ENCODE data around the gene BUD23.

DNA sequence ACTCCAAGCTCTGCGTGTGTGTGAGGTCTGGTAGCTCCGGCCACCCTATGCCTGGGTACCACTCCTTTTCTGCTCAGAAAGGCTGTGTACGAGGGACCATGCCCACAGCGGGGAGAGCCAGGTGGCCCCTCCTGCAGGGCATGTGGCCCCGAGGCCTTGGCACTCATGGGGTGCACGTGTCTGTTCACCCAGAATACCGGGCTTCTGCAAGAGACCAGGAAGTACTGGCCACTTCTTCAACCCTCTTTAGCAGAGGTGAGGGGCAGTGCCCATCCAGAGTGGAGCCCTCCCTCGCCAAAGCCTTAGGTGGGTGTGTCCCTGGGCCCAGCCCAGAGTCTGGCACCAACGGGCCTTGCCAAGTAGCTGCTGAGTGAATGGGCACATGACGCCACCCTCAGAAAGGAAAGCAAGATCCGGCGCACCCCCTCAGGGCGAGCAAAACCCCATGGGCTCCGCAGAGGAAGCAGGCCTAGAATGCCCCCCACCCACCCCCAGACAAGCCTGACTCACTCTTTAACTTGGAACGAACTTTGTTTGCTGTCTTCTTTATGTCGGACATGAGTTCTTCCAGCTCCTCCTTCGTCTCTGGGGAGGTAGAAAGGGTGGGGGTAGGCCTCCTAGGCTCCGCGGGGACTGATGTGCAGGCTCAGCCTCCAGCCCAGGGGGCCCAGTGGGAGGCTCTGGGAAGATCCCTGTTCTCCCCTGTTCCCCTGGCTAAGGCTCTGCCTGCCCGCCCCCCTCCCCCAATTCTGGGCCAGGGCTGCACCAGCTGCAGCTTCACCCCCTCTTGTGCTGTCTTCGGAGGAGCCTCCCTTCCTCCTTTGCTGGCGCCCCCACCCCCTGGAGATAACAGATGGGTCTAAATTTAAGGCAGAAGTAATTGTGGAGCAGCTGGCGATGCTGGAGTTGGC, 21.5 kb downstream of the BUD23 start:
- TF ChIP-seq, protein P1, sequence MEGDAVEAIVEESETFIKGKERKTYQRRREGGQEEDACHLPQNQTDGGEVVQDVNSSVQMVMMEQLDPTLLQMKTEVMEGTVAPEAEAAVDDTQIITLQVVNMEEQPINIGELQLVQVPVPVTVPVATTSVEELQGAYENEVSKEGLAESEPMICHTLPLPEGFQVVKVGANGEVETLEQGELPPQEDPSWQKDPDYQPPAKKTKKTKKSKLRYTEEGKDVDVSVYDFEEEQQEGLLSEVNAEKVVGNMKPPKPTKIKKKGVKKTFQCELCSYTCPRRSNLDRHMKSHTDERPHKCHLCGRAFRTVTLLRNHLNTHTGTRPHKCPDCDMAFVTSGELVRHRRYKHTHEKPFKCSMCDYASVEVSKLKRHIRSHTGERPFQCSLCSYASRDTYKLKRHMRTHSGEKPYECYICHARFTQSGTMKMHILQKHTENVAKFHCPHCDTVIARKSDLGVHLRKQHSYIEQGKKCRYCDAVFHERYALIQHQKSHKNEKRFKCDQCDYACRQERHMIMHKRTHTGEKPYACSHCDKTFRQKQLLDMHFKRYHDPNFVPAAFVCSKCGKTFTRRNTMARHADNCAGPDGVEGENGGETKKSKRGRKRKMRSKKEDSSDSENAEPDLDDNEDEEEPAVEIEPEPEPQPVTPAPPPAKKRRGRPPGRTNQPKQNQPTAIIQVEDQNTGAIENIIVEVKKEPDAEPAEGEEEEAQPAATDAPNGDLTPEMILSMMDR (conservative IDR thresholded peaks at IDR 0.05 in 1 of 2, IDR thresholded peaks at IDR 0.05 in 1 of 2; ENCODE audit: extremely low read depth in 1 of 2, insufficient read depth in 1 of 2, low read depth in 1 of 2, low read length in 2 of 2): no peak
- no peak for TF ChIP-seq EZH2 (IDR thresholded peaks at IDR 0.05; ENCODE audit: borderline replicate concordance, low read length)
